PC-9 (cell line): ENCODE results near the gene BCL11A. TPM values are rescaled to one million over a fixed set of nuclear protein-coding genes. Genes with fewer than 3 reads are reported as not detected.

Experiments used
- BruUV-seq: library from RNA; stranded (reverse); fragments of 400-500 nt; replicated peaks from 2 replicates; lab custom pipeline; 2021; lab: Mats Ljungman, UMichigan
- CTCF ChIA-PET: fragments of 300-600 bp; sonication (Branson Sonifier 250); formaldehyde crosslinking; loops from one replicate; lab custom pipeline; 2022; ENCODE audit warnings: antibody characterized with exemption; lab: Charles Lee
- POLR2A ChIA-PET: fragments of 300-600 bp; sonication (Branson Sonifier 250); formaldehyde crosslinking; loops from one replicate; lab custom pipeline; 2022; ENCODE audit warnings: antibody characterized with exemption; ENCODE audit not compliant: unreplicated experiment; lab: Charles Lee
- DNase-seq, 2 experiments: peaks; one replicate each; pipeline versions ENCODE4 v3.0.0 to v3.0.0-alpha.2; 2015 to 2022; ENCODE audit warnings: mixed read lengths in 1 of 2
- H2AFZ ChIP-seq: fragments of 200-600 bp; sonication (generic); 2 replicates; pipeline ENCODE4 v1.8.1; 2017; ENCODE audit warnings: antibody characterized with exemption
- H3F3A ChIP-seq: fragments of 200-600 bp; sonication (generic); 2 replicates; pipeline ENCODE4 v1.8.1; 2017; ENCODE audit warnings: antibody characterized with exemption, mild to moderate bottlenecking, low read depth; ENCODE audit not compliant: insufficient read depth
- H3K27ac ChIP-seq: fragments of 200-600 bp; sonication (generic); 2 replicates; pipeline ENCODE4 v1.6.1; 2016; ENCODE audit warnings: mixed run types
- H3K27me3 ChIP-seq: fragments of 200-600 bp; sonication (generic); 2 replicates; pipeline ENCODE4 v1.6.1; 2016; ENCODE audit warnings: low read depth, mixed run types; ENCODE audit not compliant: insufficient read depth
- H3K36me3 ChIP-seq: fragments of 200-600 bp; sonication (generic); 2 replicates; pipeline ENCODE4 v1.6.1; 2016; ENCODE audit warnings: low read depth, mixed run types
- H3K4me1 ChIP-seq: fragments of 200-600 bp; sonication (generic); replicated peaks from 2 replicates; pipeline ENCODE4 v1.6.1; 2016; ENCODE audit warnings: mixed run types; ENCODE audit not compliant: insufficient read depth
- H3K4me2 ChIP-seq: fragments of 200-600 bp; sonication (generic); 2 replicates; pipeline ENCODE4 v1.6.1; 2017; ENCODE audit warnings: mixed run types
- H3K4me3 ChIP-seq: fragments of 200-600 bp; sonication (generic); 2 replicates; pipeline ENCODE4 v1.6.1; 2016; ENCODE audit warnings: mixed run types
- H3K79me2 ChIP-seq: fragments of 200-600 bp; sonication (generic); 2 replicates; pipeline ENCODE4 v1.6.1; 2017; ENCODE audit warnings: low read depth, mixed run types
- H3K9me2 ChIP-seq: fragments of 200-600 bp; sonication (generic); 2 replicates; pipeline ENCODE4 v1.8.1; 2017; ENCODE audit warnings: mild to moderate bottlenecking; ENCODE audit not compliant: insufficient read depth
- H3K9me3 ChIP-seq: fragments of 200-600 bp; sonication (generic); 2 replicates; pipeline ENCODE4 v1.8.1; 2016; ENCODE audit warnings: low read depth; ENCODE audit not compliant: insufficient read depth
- H4K20me1 ChIP-seq: fragments of 200-600 bp; sonication (generic); 2 replicates; pipeline ENCODE4 v1.8.1; 2017; ENCODE audit not compliant: insufficient read depth
- EZH2 ChIP-seq: fragments of 200-600 bp; sonication (generic); IDR thresholded peaks from 2 replicates; pipeline ENCODE4 v1.8.0; 2017; ENCODE audit warnings: antibody characterized with exemption, low read depth
- intact Hi-C: fragments of 100-400 bp; cut with micrococcal nuclease; formaldehyde crosslinking; loops from one replicate; pipeline ENCODE4 v1.10.0; 2022; ENCODE audit not compliant: unreplicated experiment
- total RNA-seq: library from RNA; stranded (reverse); gene quantifications from 2 replicates; pipeline ENCODE4 v1.2.3, GENCODE V29; 2021
- TF ChIP-seq, protein P1 (sequence below): fragments of 200-600 bp; sonication (generic); conservative IDR thresholded peaks from 2 replicates; pipeline ENCODE4 v1.6.1; 2017; ENCODE audit warnings: mixed run types, antibody characterized with exemption, mild to moderate bottlenecking, moderate library complexity

BCL11A gene
- total RNA-seq, 1 experiment from 2014 or later, result not detected

DNA sequence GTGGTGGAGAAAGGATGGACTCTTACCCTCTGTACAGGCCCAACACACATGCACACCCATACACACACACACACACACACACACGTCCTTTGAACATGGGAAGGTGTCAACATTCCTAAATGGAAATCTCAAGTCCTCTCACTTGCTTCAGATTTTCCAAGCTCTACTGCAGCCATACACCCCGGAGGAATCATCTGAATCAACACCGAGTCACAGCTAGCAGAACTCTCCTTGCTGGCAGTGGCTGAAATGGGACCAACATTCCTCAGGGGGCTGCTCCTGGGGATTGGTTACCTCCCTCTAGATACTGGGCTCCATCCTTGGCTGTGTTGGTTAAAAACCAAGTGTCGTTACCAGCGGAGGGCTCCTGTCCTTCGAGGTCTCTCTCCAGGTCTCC is 112.7 kb downstream of the BCL11A start:
- BruUV-seq, result no TSS peak
- intact Hi-C loops, result no loop called here
- H3K4me2 ChIP-seq, result no peak overlapping the region

GRCh38 chr2:60440079-60440766 is 113.2 kb downstream of the BCL11A start:
- H3K27ac ChIP-seq, result no peak overlapping the region
- H3K36me3 ChIP-seq, result no peaks in the 10 kb centered on the region
- H3K4me1 ChIP-seq, result no peaks in the 10 kb centered on the region
- TF ChIP-seq, protein P1, sequence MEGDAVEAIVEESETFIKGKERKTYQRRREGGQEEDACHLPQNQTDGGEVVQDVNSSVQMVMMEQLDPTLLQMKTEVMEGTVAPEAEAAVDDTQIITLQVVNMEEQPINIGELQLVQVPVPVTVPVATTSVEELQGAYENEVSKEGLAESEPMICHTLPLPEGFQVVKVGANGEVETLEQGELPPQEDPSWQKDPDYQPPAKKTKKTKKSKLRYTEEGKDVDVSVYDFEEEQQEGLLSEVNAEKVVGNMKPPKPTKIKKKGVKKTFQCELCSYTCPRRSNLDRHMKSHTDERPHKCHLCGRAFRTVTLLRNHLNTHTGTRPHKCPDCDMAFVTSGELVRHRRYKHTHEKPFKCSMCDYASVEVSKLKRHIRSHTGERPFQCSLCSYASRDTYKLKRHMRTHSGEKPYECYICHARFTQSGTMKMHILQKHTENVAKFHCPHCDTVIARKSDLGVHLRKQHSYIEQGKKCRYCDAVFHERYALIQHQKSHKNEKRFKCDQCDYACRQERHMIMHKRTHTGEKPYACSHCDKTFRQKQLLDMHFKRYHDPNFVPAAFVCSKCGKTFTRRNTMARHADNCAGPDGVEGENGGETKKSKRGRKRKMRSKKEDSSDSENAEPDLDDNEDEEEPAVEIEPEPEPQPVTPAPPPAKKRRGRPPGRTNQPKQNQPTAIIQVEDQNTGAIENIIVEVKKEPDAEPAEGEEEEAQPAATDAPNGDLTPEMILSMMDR, result no peak
- no peak for TF ChIP-seq EZH2
- no peaks in the 10 kb centered on the region for H4K20me1 ChIP-seq
- H3K4me3 ChIP-seq, result no peak overlapping the region
- intact Hi-C loops, result no loop called here
- no peaks in the 10 kb centered on the region; the same call in 1 of the 2 replicates for H3K9me3 ChIP-seq
- H2AFZ ChIP-seq, result no peak overlapping the region
- DNase-seq, result no peak
- no peaks in the 10 kb centered on the region for H3K9me2 ChIP-seq
- no TSS peak for BruUV-seq
- H3F3A ChIP-seq, result no peaks in the 10 kb centered on the region
- H3K27me3 ChIP-seq, result peaks cover 73% of the 10 kb centered on the region
- H3K4me2 ChIP-seq, result no peak overlapping the region
- H3K79me2 ChIP-seq, result no peaks in the 10 kb centered on the region
- CTCF ChIA-PET, result no interaction called here
- POLR2A ChIA-PET, result no interaction called here

More for the DNA sequence above, 112.7 kb downstream of the BCL11A start:
- CTCF ChIA-PET, result no interaction called here
- Histone ChIP-seq H3F3A (no peaks in the 10 kb centered on the region), H3K9me2 (no peaks in the 10 kb centered on the region), H3K36me3 (no peaks in the 10 kb centered on the region), H3K27ac (no peak overlapping the region), H3K79me2 (no peaks in the 10 kb centered on the region), H3K9me3 (no peaks in the 10 kb centered on the region; the same call in 1 of the 2 replicates), H3K27me3 (peaks cover 78% of the 10 kb centered on the region), H3K4me1 (no peaks in the 10 kb centered on the region), H2AFZ (no peak overlapping the region), H4K20me1 (no peaks in the 10 kb centered on the region), H3K4me3 (no peak overlapping the region)
- TF ChIP-seq, protein P1, result no peak
- TF ChIP-seq EZH2, result no peak
- DNase-seq, result no peak
- POLR2A ChIA-PET, result no interaction called here

DNA sequence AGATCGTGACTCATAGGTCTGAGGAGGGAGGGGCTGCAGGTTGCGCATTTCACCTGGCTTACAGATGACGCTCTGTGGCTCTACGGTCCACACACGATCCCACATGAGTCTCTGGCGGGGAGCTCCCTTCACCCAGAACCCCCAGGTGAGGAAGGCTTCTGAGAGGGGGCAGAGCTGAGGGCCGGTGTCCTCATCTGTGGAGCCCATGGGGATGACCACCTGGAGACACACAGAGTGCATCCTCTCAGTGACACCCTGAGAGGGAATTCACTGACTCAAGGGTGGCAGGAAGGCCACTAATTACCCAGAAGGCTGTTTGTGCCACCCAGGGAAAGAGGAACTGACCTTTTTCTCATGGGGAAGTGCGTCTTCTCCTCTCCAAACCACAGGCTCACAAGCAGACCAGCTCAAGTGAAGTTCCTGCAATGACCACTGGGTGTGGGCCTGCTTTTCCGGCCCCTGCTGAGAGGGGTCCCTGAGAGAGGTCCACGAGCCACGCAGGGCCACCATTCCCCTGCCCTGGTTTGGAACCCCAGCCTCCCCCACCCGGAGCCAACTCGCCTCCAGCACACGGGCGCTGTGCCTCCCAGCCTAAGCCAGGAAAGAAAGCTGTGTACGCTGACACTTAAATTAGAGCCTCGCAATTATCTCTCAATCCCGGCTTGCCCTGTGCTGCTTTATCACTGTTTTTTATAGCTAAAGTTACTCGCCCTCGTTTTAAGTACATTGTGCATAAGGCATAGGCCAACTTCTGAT is 114.1 kb downstream of the BCL11A start:
- H4K20me1 ChIP-seq, result no peaks in the 10 kb centered on the region
- H2AFZ ChIP-seq, result no peak overlapping the region
- H3F3A ChIP-seq, result no peaks in the 10 kb centered on the region
- no TSS peak for BruUV-seq
- no peak for DNase-seq
- no peaks in the 10 kb centered on the region for H3K9me2 ChIP-seq
- H3K27me3 ChIP-seq, result peaks cover 74% of the 10 kb centered on the region
- intact Hi-C loops, result loop anchor here (10.0 kb wide), 1 partner anchor 215 kb away; no protein-coding TSS in a partner anchor
- H3K36me3 ChIP-seq, result no peaks in the 10 kb centered on the region
- H3K4me1 ChIP-seq, result no peaks in the 10 kb centered on the region
- H3K4me2 ChIP-seq, result no peak overlapping the region
- H3K4me3 ChIP-seq, result no peak overlapping the region
- no peaks in the 10 kb centered on the region for H3K79me2 ChIP-seq
- ChIA-PET CTCF (no interaction called here), POLR2A (no interaction called here)
- TF ChIP-seq, protein P1, result peak; percentile 42; the same call in 1 of the 2 replicates
- no peak for TF ChIP-seq EZH2
- no peaks in the 10 kb centered on the region; the same call in 1 of the 2 replicates for H3K9me3 ChIP-seq
- H3K27ac ChIP-seq, result no peak overlapping the region
